H1 (cell line): ENCODE measurements around the gene BIN2. TPM values are rescaled to one million over a fixed set of nuclear protein-coding genes. Genes with fewer than 3 reads are reported as not detected.
A peak's percentile ranks its signal among the peaks of the same experiment; 100 is the strongest.

ENCODE experiments used
- CTCF ChIA-PET: fragments of 300-600 bp; sonication (Branson Sonifier 250); formaldehyde crosslinking; loops from one replicate; lab custom pipeline; 2021; ENCODE audit not compliant: partially characterized antibody; lab: Charles Lee
- POLR2A ChIA-PET: fragments of 300-600 bp; sonication (Branson Sonifier 250); formaldehyde crosslinking; loops from one replicate; lab custom pipeline; 2021; ENCODE audit warnings: inconsistent platforms; ENCODE audit not compliant: partially characterized antibody; lab: Charles Lee
- DNase-seq, 2 experiments: peaks; one replicate each; pipeline versions ENCODE4 v3.0.0 to v3.0.0-alpha.2; 2010 to 2022; ENCODE audit warnings: low spot score in 2 of 2, low read depth in 1 of 2, mixed read lengths in 1 of 2
- FAIRE-seq: peaks from 2 replicates; lab custom pipeline; 2011; peaks lifted over from hg19 to GRCh38; lab: Jason Lieb, UNC
- H2AFZ ChIP-seq: 2 replicates; pipeline ENCODE4 v1.8.1; 2012; ENCODE audit warnings: low read length, inconsistent platforms
- H2AK5ac ChIP-seq: 2 replicates; pipeline ENCODE4 v1.6.1; 2013; ENCODE audit warnings: low read depth, low read length
- H2BK120ac ChIP-seq: replicated peaks from 2 replicates; pipeline ENCODE3; 2013; ENCODE audit warnings: low read depth, low read length, inconsistent platforms
- H2BK12ac ChIP-seq: 2 replicates; pipeline ENCODE4 v1.6.1; 2013; ENCODE audit warnings: low read depth, low read length
- H2BK15ac ChIP-seq: 2 replicates; pipeline ENCODE4 v1.6.1; 2013; ENCODE audit warnings: low read length
- H2BK20ac ChIP-seq: 2 replicates; pipeline ENCODE4 v1.6.1; 2013; ENCODE audit warnings: low read length
- H2BK5ac ChIP-seq: 2 replicates; pipeline ENCODE4 v1.6.1; 2013; ENCODE audit warnings: low read depth, low read length
- H3K14ac ChIP-seq: 2 replicates; pipeline ENCODE4 v1.6.1; 2013; ENCODE audit warnings: inconsistent platforms; ENCODE audit not compliant: insufficient read length
- H3K18ac ChIP-seq: 2 replicates; pipeline ENCODE4 v1.6.1; 2013; ENCODE audit warnings: low read length; ENCODE audit errors: extremely low read depth
- H3K23ac ChIP-seq: 2 replicates; pipeline ENCODE4 v1.6.1; 2013; ENCODE audit warnings: inconsistent platforms; ENCODE audit not compliant: insufficient read length
- H3K23me2 ChIP-seq: 2 replicates; pipeline ENCODE4 v1.6.1; 2013; ENCODE audit warnings: low read depth, low read length
- H3K27ac ChIP-seq: 2 replicates; pipeline ENCODE4 v1.6.1; 2011; ENCODE audit warnings: low read depth, low read length, inconsistent platforms
- H3K27me3 ChIP-seq, 4 experiments: replicated peaks in 1 of 4; 1 replicate in 1 of 4; 2 replicates in 3 of 4; pipeline versions ENCODE4 v1.6.1 to v1.8.1; 2011 to 2013; ENCODE audit warnings: low read length in 3 of 4, mild to moderate bottlenecking in 3 of 4, inconsistent platforms in 2 of 4, mixed read lengths in 2 of 4, moderate library complexity in 1 of 4; ENCODE audit not compliant: control insufficient read depth in 3 of 4, insufficient read depth in 3 of 4; ENCODE audit errors: extremely low read depth in 1 of 4
- H3K36me3 ChIP-seq, 4 experiments: 2 replicates each; pipeline versions ENCODE4 v1.6.1 to v1.8.1; 2011 to 2013; ENCODE audit warnings: mild to moderate bottlenecking in 4 of 4, low read length in 3 of 4, moderate library complexity in 2 of 4, control low read depth in 1 of 4, inconsistent platforms in 1 of 4; ENCODE audit not compliant: insufficient read depth in 4 of 4, control insufficient read depth in 2 of 4
- H3K4ac ChIP-seq: replicated peaks from 2 replicates; pipeline ENCODE3; 2013; ENCODE audit warnings: low read length, low read depth, mixed read lengths, inconsistent platforms; ENCODE audit not compliant: insufficient read length
- H3K4me1 ChIP-seq, 4 experiments: replicated peaks in 1 of 4; 1 replicate in 1 of 4; 2 replicates in 3 of 4; pipeline versions ENCODE4 v1.6.1 to v1.8.1; 2011 to 2013; ENCODE audit warnings: low read length in 3 of 4, inconsistent platforms in 2 of 4, mixed read lengths in 1 of 4; ENCODE audit not compliant: insufficient read depth in 4 of 4, control insufficient read depth in 3 of 4
- H3K4me2 ChIP-seq, 2 experiments: 2 replicates each; pipeline versions ENCODE4 v1.6.1 to v1.8.1; 2011 to 2013; ENCODE audit warnings: low read depth in 2 of 2, low read length in 2 of 2, control low read depth in 1 of 2, inconsistent platforms in 1 of 2, mild to moderate bottlenecking in 1 of 2; ENCODE audit not compliant: insufficient read depth in 1 of 2
- H3K4me3 ChIP-seq, 4 experiments: fragments of 200-600, 300-600 bp in 1 of 4; sonication (generic), shearing (Covaris generic), sonication (Bioruptor Twin) in 1 of 4; 2 replicates each; pipeline versions ENCODE4 v1.5.1 to v1.8.1; 2011 to 2016; ENCODE audit warnings: low read length in 4 of 4, low read depth in 3 of 4, control low read depth in 2 of 4, inconsistent platforms in 2 of 4, mild to moderate bottlenecking in 2 of 4, mixed read lengths in 1 of 4, moderate library complexity in 1 of 4; ENCODE audit not compliant: insufficient read depth in 2 of 4; ENCODE audit errors: extremely low read depth in 1 of 4
- H3K56ac ChIP-seq: replicated peaks from 2 replicates; pipeline ENCODE3; 2013; ENCODE audit warnings: low read depth, mild to moderate bottlenecking, mixed read lengths, low read length, inconsistent platforms; ENCODE audit not compliant: insufficient read length
- H3K79me1 ChIP-seq: 2 replicates; pipeline ENCODE4 v1.6.1; 2013; ENCODE audit warnings: low read depth, low read length, control low read depth
- H3K79me2 ChIP-seq, 2 experiments: 2 replicates each; pipeline versions ENCODE4 v1.6.1 to v1.8.1; 2012 to 2013; ENCODE audit warnings: low read length in 2 of 2, mild to moderate bottlenecking in 2 of 2, inconsistent platforms in 1 of 2; ENCODE audit not compliant: insufficient read depth in 2 of 2, control insufficient read depth in 1 of 2
- H3K9ac ChIP-seq, 4 experiments: replicated peaks in 1 of 4; 1 replicate in 1 of 4; 2 replicates in 3 of 4; pipeline versions ENCODE4 v1.6.1 to v1.8.1; 2011 to 2013; ENCODE audit warnings: low read depth in 3 of 4, low read length in 3 of 4, control low read depth in 2 of 4, mild to moderate bottlenecking in 2 of 4, moderate library complexity in 2 of 4, inconsistent platforms in 1 of 4; ENCODE audit errors: extremely low read depth in 1 of 4
- H3K9me3 ChIP-seq, 2 experiments: 2 replicates each; pipeline versions ENCODE4 v1.6.1 to v1.8.1; 2012 to 2013; ENCODE audit warnings: mild to moderate bottlenecking in 2 of 2, moderate library complexity in 2 of 2, control low read depth in 1 of 2, inconsistent platforms in 1 of 2, low read depth in 1 of 2, low read length in 1 of 2, mixed read lengths in 1 of 2; ENCODE audit not compliant: insufficient read depth in 2 of 2
- H4K20me1 ChIP-seq, 2 experiments: replicated peaks in 1 of 2; 2 replicates each; pipeline versions ENCODE3 to v1.8.1; 2011 to 2013; ENCODE audit warnings: inconsistent platforms in 2 of 2, low read length in 2 of 2, mild to moderate bottlenecking in 1 of 2; ENCODE audit not compliant: insufficient read depth in 2 of 2, control insufficient read depth in 1 of 2
- H4K5ac ChIP-seq: 2 replicates; pipeline ENCODE4 v1.6.1; 2013; ENCODE audit warnings: low read length, low read depth, mixed read lengths, inconsistent platforms; ENCODE audit not compliant: insufficient read length
- H4K8ac ChIP-seq: 2 replicates; pipeline ENCODE4 v1.8.0; 2013; ENCODE audit warnings: mild to moderate bottlenecking, moderate library complexity, low read length, inconsistent platforms; ENCODE audit not compliant: insufficient read depth; ENCODE audit errors: extremely low read depth
- H4K91ac ChIP-seq: replicated peaks from 2 replicates; pipeline ENCODE3; 2013; ENCODE audit warnings: low read length, mixed read lengths, inconsistent platforms; ENCODE audit not compliant: insufficient read length
- RXRA ChIP-seq: IDR thresholded peaks from 2 replicates; pipeline ENCODE4 v1.6.1; 2011; ENCODE audit warnings: low read depth, mild to moderate bottlenecking, low read length, moderate library complexity; ENCODE audit not compliant: insufficient read depth
- WGBS, 2 experiments: shearing (Covaris generic) in 1 of 2; methylation state at CpG; one replicate each; pipeline versions ENCODE4 v1.1.6 to v1.1.7; 2013 to 2015; ENCODE audit warnings: low lambda C conversion rate in 2 of 2, mixed read lengths in 2 of 2, inconsistent platforms in 1 of 2, low coverage in 1 of 2, missing lambda C conversion rate in 1 of 2; ENCODE audit not compliant: insufficient replicate concordance in 2 of 2, insufficient coverage in 1 of 2, insufficient read length in 1 of 2; ENCODE audit errors: extremely low coverage in 1 of 2, missing lambda C conversion rate in 1 of 2; 5-methylcytosine and 5-hydroxymethylcytosine counted together
- polyA plus RNA-seq, 7 experiments: library from polyadenylated mRNA; depleted of rRNA in 3 of 7; stranded (reverse) in 5 of 7; unstranded in 2 of 7; fragments of >200 nt in 5 of 7; fragments of 200-250 nt in 2 of 7; gene quantifications; 1 replicate in 5 of 7; 2 replicates in 1 of 7; 4 replicates in 1 of 7; pipeline versions ENCODE4 v1.2.1 to v1.2.3, GENCODE V29; 2011 to 2013; ENCODE audit warnings: missing spikeins in 2 of 7, mixed read lengths in 2 of 7
- total RNA-seq: library from RNA; stranded (reverse); fragmentation: NEBNext Ultra II Directional; extraction: Animal tissue kit (Norgen Biotek cat#: 25700); gene quantifications from 2 replicates; pipeline ENCODE4 v1.2.1, GENCODE V29; 2021
- TF ChIP-seq, protein P1 (sequence below), 3 experiments: IDR thresholded peaks; 1 replicate in 2 of 3; 2 replicates in 1 of 3; pipeline versions ENCODE4 v1.5.1 to v1.6.1; 2011; ENCODE audit warnings: low read length in 3 of 3, mild to moderate bottlenecking in 3 of 3, inconsistent platforms in 2 of 3, low read depth in 1 of 3, moderate library complexity in 1 of 3; ENCODE audit not compliant: insufficient read depth in 1 of 3; ENCODE audit errors: control extremely low read depth in 1 of 3

BIN2 gene
- total and polyA plus RNA-seq, 2 of the 8 experiments (the other 6 are each of a cell fraction or from before 2014, with no cell fraction given): not detected

DNA sequence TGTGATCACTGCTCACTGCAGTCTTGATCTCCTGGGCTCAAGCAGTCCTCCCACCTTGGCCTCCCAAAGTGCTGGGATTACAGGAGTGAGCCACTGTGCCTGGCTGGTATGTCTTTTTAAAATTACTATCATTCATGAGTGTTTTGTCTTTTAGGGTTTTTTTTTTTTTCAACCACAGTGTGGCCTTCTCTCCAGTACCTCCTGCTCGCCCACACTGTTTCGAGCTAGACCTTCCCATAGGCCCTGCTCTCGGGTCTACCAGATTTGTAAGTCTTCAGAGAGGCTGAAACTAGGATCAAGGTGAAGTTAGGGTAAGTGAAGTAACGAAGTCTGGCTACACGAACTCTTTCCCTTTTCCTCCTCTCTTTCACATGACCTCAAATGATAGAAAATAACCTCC lies 1.5 kb downstream of the BIN2 start:
- H3K4me1 ChIP-seq: peaks cover 2 to 16% (median 7%) of the 10 kb centered on the region in 4 experiments; a peak in 6 of 7 replicates
- DNase-seq (no peak), FAIRE-seq (no peak)
- no peak overlapping the region for H3K9ac ChIP-seq
- H3K23me2 ChIP-seq: no peaks in the 10 kb centered on the region
- H3K27me3 ChIP-seq: no peaks in the 10 kb centered on the region; a peak in 1 of 7 replicates
- no peak overlapping the region for H2BK5ac ChIP-seq
- no peak overlapping the region for H3K56ac ChIP-seq
- H3K4me3 ChIP-seq: no peak overlapping the region
- H2AFZ ChIP-seq: peak overlapping the region; percentile 58; the same call in 1 of the 2 replicates
- H3K18ac ChIP-seq: no peak overlapping the region
- no peak overlapping the region for H4K5ac ChIP-seq
- H2BK12ac ChIP-seq: no peak overlapping the region; the same call in 1 of the 2 replicates
- no peak overlapping the region for H3K4me2 ChIP-seq
- H3K79me2 ChIP-seq: no peaks in the 10 kb centered on the region
- no peak overlapping the region for H3K14ac ChIP-seq
- ChIA-PET POLR2A (interaction anchor here (0.8 to 1.0 kb wide), 2 partner anchors 35 to 69 kb away, joined by 3 read pairs; partner anchors contain the start of gene GALNT6), CTCF (interaction anchor here (0.8 to 7.0 kb wide), 6 partner anchors 15 to 53 kb away, joined by 3 to 45 read pairs (median 4); no protein-coding TSS in a partner anchor)
- WGBS, 2 experiments: 82% methylated on average over 5 of the region's 5 CpGs; no CpG with 5 or more reads in 1 of the 2 experiments
- H2BK20ac ChIP-seq: no peak overlapping the region
- H3K23ac ChIP-seq: no peak overlapping the region
- no peaks in the 10 kb centered on the region for H3K79me1 ChIP-seq
- H2AK5ac ChIP-seq: no peak overlapping the region
- no peak overlapping the region for H2BK120ac ChIP-seq
- H4K8ac ChIP-seq: no peak overlapping the region
- H3K4ac ChIP-seq: no peak overlapping the region
- TF ChIP-seq, protein P1, sequence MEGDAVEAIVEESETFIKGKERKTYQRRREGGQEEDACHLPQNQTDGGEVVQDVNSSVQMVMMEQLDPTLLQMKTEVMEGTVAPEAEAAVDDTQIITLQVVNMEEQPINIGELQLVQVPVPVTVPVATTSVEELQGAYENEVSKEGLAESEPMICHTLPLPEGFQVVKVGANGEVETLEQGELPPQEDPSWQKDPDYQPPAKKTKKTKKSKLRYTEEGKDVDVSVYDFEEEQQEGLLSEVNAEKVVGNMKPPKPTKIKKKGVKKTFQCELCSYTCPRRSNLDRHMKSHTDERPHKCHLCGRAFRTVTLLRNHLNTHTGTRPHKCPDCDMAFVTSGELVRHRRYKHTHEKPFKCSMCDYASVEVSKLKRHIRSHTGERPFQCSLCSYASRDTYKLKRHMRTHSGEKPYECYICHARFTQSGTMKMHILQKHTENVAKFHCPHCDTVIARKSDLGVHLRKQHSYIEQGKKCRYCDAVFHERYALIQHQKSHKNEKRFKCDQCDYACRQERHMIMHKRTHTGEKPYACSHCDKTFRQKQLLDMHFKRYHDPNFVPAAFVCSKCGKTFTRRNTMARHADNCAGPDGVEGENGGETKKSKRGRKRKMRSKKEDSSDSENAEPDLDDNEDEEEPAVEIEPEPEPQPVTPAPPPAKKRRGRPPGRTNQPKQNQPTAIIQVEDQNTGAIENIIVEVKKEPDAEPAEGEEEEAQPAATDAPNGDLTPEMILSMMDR (IDR thresholded peaks at IDR 0.05; ENCODE audit: control extremely low read depth in 1 of 3, insufficient read depth in 1 of 3, low read depth in 1 of 3, low read length in 3 of 3): no peak
- no peak for TF ChIP-seq RXRA
- no peaks in the 10 kb centered on the region for H3K36me3 ChIP-seq
- H3K27ac ChIP-seq: no peak overlapping the region
- no peak overlapping the region for H4K91ac ChIP-seq
- no peaks in the 10 kb centered on the region for H4K20me1 ChIP-seq
- no peaks in the 10 kb centered on the region for H3K9me3 ChIP-seq
- H2BK15ac ChIP-seq: no peak overlapping the region
